H9 (cell line): ENCODE data around the gene RPS15. TPM values are rescaled to one million over a fixed set of nuclear protein-coding genes. Genes with fewer than 3 reads are reported as not detected.

Experiments
- DNase-seq: peaks from one replicate; pipeline ENCODE4 v3.0.0-alpha.2; 2017
- H2AFZ ChIP-seq: one replicate; pipeline ENCODE4 v1.6.1; 2013; ENCODE audit warnings: mild to moderate bottlenecking, low read length, control low read depth, moderate library complexity
- H2AK5ac ChIP-seq: 2 replicates; pipeline ENCODE4 v1.6.1; 2013; ENCODE audit warnings: low read length, control low read depth, mixed read lengths; ENCODE audit not compliant: insufficient read length
- H2BK120ac ChIP-seq: one replicate; pipeline ENCODE4 v1.6.1; 2013; ENCODE audit warnings: low read depth, mild to moderate bottlenecking, low read length, control low read depth, inconsistent platforms; ENCODE audit not compliant: poor library complexity, severe bottlenecking
- H2BK12ac ChIP-seq: 2 replicates; pipeline ENCODE4 v1.6.1; 2013; ENCODE audit warnings: low read length, control low read depth, mixed read lengths, low read depth; ENCODE audit not compliant: insufficient read length
- H2BK15ac ChIP-seq: 2 replicates; pipeline ENCODE4 v1.6.1; 2013; ENCODE audit warnings: low read depth, low read length, control low read depth
- H2BK20ac ChIP-seq: one replicate; pipeline ENCODE4 v1.6.1; 2013; ENCODE audit warnings: low read depth, mild to moderate bottlenecking, low read length, control low read depth, inconsistent platforms; ENCODE audit not compliant: poor library complexity, severe bottlenecking
- H2BK5ac ChIP-seq: 2 replicates; pipeline ENCODE4 v1.6.1; 2013; ENCODE audit warnings: low read length, control low read depth, mixed read lengths; ENCODE audit not compliant: insufficient read length
- H3K14ac ChIP-seq: 2 replicates; pipeline ENCODE4 v1.6.1; 2013; ENCODE audit warnings: low read length, control low read depth; ENCODE audit not compliant: insufficient read depth
- H3K18ac ChIP-seq: 2 replicates; pipeline ENCODE4 v1.6.1; 2013; ENCODE audit warnings: low read depth, mild to moderate bottlenecking, mixed read lengths, low read length, control low read depth; ENCODE audit not compliant: insufficient read length
- H3K23ac ChIP-seq: 2 replicates; pipeline ENCODE4 v1.6.1; 2013; ENCODE audit warnings: low read length, control low read depth, mixed read lengths, low read depth; ENCODE audit not compliant: insufficient read length
- H3K23me2 ChIP-seq: 2 replicates; pipeline ENCODE4 v1.6.1; 2013; ENCODE audit warnings: low read depth, mild to moderate bottlenecking, mixed read lengths, low read length, control low read depth; ENCODE audit not compliant: insufficient read length, poor library complexity, severe bottlenecking
- H3K27ac ChIP-seq: 2 replicates; pipeline ENCODE4 v1.5.1; 2013; ENCODE audit warnings: low read length, control low read depth, mixed read lengths, low read depth; ENCODE audit not compliant: insufficient read length
- H3K27me3 ChIP-seq: 2 replicates; pipeline ENCODE4 v1.6.1; 2013; ENCODE audit warnings: low read length, control low read depth, inconsistent platforms; ENCODE audit not compliant: insufficient read depth
- H3K4ac ChIP-seq: 2 replicates; pipeline ENCODE4 v1.6.1; 2013; ENCODE audit warnings: low read depth, mild to moderate bottlenecking, control low read depth, inconsistent platforms, low read length, moderate library complexity
- H3K4me1 ChIP-seq: 2 replicates; pipeline ENCODE4 v1.6.1; 2013; ENCODE audit warnings: low read length, control low read depth, inconsistent platforms; ENCODE audit not compliant: insufficient read depth
- H3K4me2 ChIP-seq: 2 replicates; pipeline ENCODE4 v1.6.1; 2013; ENCODE audit warnings: low read length, control low read depth, mixed read lengths; ENCODE audit not compliant: insufficient read length, insufficient read depth
- H3K56ac ChIP-seq: 2 replicates; pipeline ENCODE4 v1.6.1; 2013; ENCODE audit warnings: low read depth, mild to moderate bottlenecking, mixed read lengths, low read length, control low read depth; ENCODE audit not compliant: insufficient read length
- H3K79me1 ChIP-seq: 2 replicates; pipeline ENCODE4 v1.6.1; 2013; ENCODE audit warnings: low read depth, mild to moderate bottlenecking, moderate library complexity, low read length, control low read depth, inconsistent platforms; ENCODE audit not compliant: insufficient read depth, poor library complexity, severe bottlenecking
- H3K79me2 ChIP-seq: 2 replicates; pipeline ENCODE4 v1.6.1; 2013; ENCODE audit warnings: low read length, control low read depth, inconsistent platforms; ENCODE audit not compliant: insufficient read depth
- H3K9ac ChIP-seq: 2 replicates; pipeline ENCODE4 v1.6.1; 2013; ENCODE audit warnings: low read length, control low read depth, mixed read lengths; ENCODE audit not compliant: insufficient read length; ENCODE audit errors: extremely low read depth
- H3K9me3 ChIP-seq: one replicate; pipeline ENCODE4 v1.6.1; 2013; ENCODE audit warnings: low read depth, low read length, inconsistent platforms; ENCODE audit not compliant: control insufficient read depth
- H3T11ph ChIP-seq: one replicate; pipeline ENCODE4 v1.6.1; 2013; ENCODE audit warnings: mild to moderate bottlenecking, low read length, control low read depth, inconsistent platforms
- H4K20me1 ChIP-seq: one replicate; pipeline ENCODE4 v1.6.1; 2013; ENCODE audit not compliant: control insufficient read depth, insufficient read length, insufficient read depth
- H4K5ac ChIP-seq: 2 replicates; pipeline ENCODE4 v1.6.1; 2013; ENCODE audit warnings: low read depth, mild to moderate bottlenecking, mixed read lengths, low read length, control low read depth; ENCODE audit not compliant: insufficient read length
- H4K8ac ChIP-seq: replicated peaks from 2 replicates; pipeline ENCODE4 v1.6.1; 2013; ENCODE audit warnings: low read length, control low read depth, mixed read lengths, low read depth; ENCODE audit not compliant: insufficient read length
- H4K91ac ChIP-seq: 2 replicates; pipeline ENCODE4 v1.6.1; 2013; ENCODE audit warnings: low read depth, mild to moderate bottlenecking, moderate library complexity, mixed read lengths, low read length, control low read depth; ENCODE audit not compliant: insufficient read length
- H3K27ac Mint-ChIP-seq, 3 experiments: 2 replicates in 2 of 3; 3 replicates in 1 of 3; pipeline ENCODE4 v1.8.0; 2020 to 2021; ENCODE audit warnings: mixed read lengths in 3 of 3, mild to moderate bottlenecking in 1 of 3, moderate library complexity in 1 of 3
- H3K27me3 Mint-ChIP-seq: 2 replicates; pipeline ENCODE4 v1.8.0; 2021; ENCODE audit warnings: low read depth, mild to moderate bottlenecking, moderate library complexity, mixed read lengths
- H3K36me3 Mint-ChIP-seq, 3 experiments: 2 replicates in 2 of 3; 3 replicates in 1 of 3; pipeline ENCODE4 v1.8.0; 2020 to 2021; ENCODE audit warnings: low read depth in 3 of 3, mixed read lengths in 3 of 3; ENCODE audit not compliant: insufficient read depth in 1 of 3
- H3K4me1 Mint-ChIP-seq, 2 experiments: 2 replicates each; pipeline ENCODE4 v1.8.0; 2020; ENCODE audit warnings: mixed read lengths in 2 of 2
- H3K4me3 Mint-ChIP-seq, 2 experiments: 2 replicates in 1 of 2; 3 replicates in 1 of 2; pipeline ENCODE4 v1.8.0; 2020 to 2021; ENCODE audit warnings: mild to moderate bottlenecking in 2 of 2, mixed read lengths in 2 of 2, moderate library complexity in 1 of 2
- H3K9me3 Mint-ChIP-seq, 2 experiments: 2 replicates in 1 of 2; 3 replicates in 1 of 2; pipeline ENCODE4 v1.8.0; 2020; ENCODE audit warnings: mild to moderate bottlenecking in 2 of 2, mixed read lengths in 2 of 2, moderate library complexity in 1 of 2
- WGBS: extraction: QIAGEN DNeasy Blood & Tissue Kit; methylation state at CpG from one replicate; pipeline ENCODE4 v1.1.7; 2013; ENCODE audit warnings: missing lambda C conversion rate, low lambda C conversion rate, mixed read lengths; ENCODE audit not compliant: insufficient read length; ENCODE audit errors: extremely low coverage; 5-methylcytosine and 5-hydroxymethylcytosine counted together
- total RNA-seq: library from RNA; stranded (reverse); gene quantifications from 2 replicates; pipeline ENCODE4 v1.2.1, GENCODE V29; 2021
- TF ChIP-seq, protein P1 (sequence below): fragments of 200-600 bp; sonication (generic); conservative IDR thresholded peaks from 3 replicates; pipeline ENCODE4 v1.8.0; 2021; ENCODE audit warnings: antibody characterized with exemption, mild to moderate bottlenecking

Gene RPS15
- total RNA-seq, 1 experiment from 2014 or later, result 1,628 TPM

DNA sequence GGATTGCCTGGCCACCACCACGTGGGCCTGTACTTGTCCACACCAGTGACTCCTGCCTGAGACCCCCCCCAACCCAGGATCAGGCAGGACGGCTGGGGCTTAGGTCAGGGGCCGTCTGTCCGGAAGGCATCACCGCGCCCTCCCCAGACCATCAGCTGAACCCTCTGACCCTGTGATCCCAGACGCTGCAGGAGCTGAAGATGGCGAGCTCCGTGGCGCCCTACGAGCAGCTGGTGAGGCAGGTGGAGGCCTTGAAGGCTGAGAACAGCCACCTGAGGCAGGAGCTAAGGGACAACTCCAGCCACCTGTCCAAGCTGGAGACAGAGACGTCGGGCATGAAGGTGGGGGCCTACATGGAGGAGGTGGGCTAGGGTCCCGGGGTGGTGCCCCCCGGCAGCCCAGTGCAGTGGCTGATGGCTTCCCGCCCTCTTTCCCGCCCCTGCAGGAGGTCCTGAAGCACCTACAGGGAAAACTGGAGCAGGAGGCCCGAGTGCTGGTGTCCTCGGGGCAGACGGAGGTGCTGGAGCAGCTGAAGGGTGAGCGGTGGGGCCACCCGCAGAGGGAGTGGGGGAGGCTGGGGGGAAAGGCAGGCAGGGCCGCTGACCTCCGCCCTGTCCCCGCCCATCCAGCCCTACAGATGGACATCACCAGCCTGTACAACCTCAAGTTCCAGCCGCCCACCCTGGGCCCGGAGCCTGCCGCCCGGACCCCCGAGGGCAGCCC, 14.8 kb downstream of the RPS15 start:
- no peak overlapping the region for H2BK120ac ChIP-seq
- no peak overlapping the region for H3K4me2 ChIP-seq
- no peak overlapping the region for H3T11ph ChIP-seq
- peaks cover 15% of the 10 kb centered on the region; the same call in 1 of the 2 replicates for H3K27me3 ChIP-seq
- no peak overlapping the region for H2BK5ac ChIP-seq
- no peak overlapping the region for H3K4ac ChIP-seq
- peak overlapping the region in 1 of 2 experiments; percentile 53; a peak in 1 of 5 replicates for H3K4me3 Mint-ChIP-seq
- no peak overlapping the region for H4K5ac ChIP-seq
- no peak for DNase-seq
- H2BK12ac ChIP-seq, result peak overlapping the region; percentile 27
- H3K4me1 ChIP-seq, result no peaks in the 10 kb centered on the region; the same call in 1 of the 2 replicates
- H3K18ac ChIP-seq, result no peak overlapping the region
- H3K14ac ChIP-seq, result no peak overlapping the region; the same call in 1 of the 2 replicates
- no peaks in the 10 kb centered on the region for H3K79me1 ChIP-seq
- no peaks in the 10 kb centered on the region; a peak in 1 of 5 replicates for H3K9me3 Mint-ChIP-seq
- peaks cover 83% of the 10 kb centered on the region for H3K27me3 Mint-ChIP-seq
- H3K9ac ChIP-seq, result no peak overlapping the region
- H4K8ac ChIP-seq, result no peak overlapping the region
- H4K20me1 ChIP-seq, result no peaks in the 10 kb centered on the region
- TF ChIP-seq, protein P1, sequence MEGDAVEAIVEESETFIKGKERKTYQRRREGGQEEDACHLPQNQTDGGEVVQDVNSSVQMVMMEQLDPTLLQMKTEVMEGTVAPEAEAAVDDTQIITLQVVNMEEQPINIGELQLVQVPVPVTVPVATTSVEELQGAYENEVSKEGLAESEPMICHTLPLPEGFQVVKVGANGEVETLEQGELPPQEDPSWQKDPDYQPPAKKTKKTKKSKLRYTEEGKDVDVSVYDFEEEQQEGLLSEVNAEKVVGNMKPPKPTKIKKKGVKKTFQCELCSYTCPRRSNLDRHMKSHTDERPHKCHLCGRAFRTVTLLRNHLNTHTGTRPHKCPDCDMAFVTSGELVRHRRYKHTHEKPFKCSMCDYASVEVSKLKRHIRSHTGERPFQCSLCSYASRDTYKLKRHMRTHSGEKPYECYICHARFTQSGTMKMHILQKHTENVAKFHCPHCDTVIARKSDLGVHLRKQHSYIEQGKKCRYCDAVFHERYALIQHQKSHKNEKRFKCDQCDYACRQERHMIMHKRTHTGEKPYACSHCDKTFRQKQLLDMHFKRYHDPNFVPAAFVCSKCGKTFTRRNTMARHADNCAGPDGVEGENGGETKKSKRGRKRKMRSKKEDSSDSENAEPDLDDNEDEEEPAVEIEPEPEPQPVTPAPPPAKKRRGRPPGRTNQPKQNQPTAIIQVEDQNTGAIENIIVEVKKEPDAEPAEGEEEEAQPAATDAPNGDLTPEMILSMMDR, result no peak
- no peak overlapping the region for H3K23ac ChIP-seq
- no peaks in the 10 kb centered on the region for H3K9me3 ChIP-seq
- WGBS, result no CpG with 5 or more reads among the region's 30 CpGs
- H3K79me2 ChIP-seq, result no peaks in the 10 kb centered on the region
- peaks cover 16 to 47% of the 10 kb centered on the region in 2 experiments for H3K4me1 Mint-ChIP-seq
- no peak overlapping the region for H3K27ac ChIP-seq
- peaks cover 0 to 6% (median 2%) of the 10 kb centered on the region in 3 experiments; a peak in 1 of 7 replicates for H3K36me3 Mint-ChIP-seq
- no peak overlapping the region for H4K91ac ChIP-seq
- peaks cover 15% of the 10 kb centered on the region for H3K23me2 ChIP-seq
- no peak overlapping the region for H3K56ac ChIP-seq
- peak overlapping the region; percentile 27; the same call in 1 of the 2 replicates for H2BK15ac ChIP-seq
- no peak overlapping the region for H2AK5ac ChIP-seq
- no peak overlapping the region for H2BK20ac ChIP-seq
- H3K27ac Mint-ChIP-seq, result no peak overlapping the region
- no peak overlapping the region for H2AFZ ChIP-seq
